ENCODE results near the gene CHRNA4.

The CHRNA4 gene

DNA sequence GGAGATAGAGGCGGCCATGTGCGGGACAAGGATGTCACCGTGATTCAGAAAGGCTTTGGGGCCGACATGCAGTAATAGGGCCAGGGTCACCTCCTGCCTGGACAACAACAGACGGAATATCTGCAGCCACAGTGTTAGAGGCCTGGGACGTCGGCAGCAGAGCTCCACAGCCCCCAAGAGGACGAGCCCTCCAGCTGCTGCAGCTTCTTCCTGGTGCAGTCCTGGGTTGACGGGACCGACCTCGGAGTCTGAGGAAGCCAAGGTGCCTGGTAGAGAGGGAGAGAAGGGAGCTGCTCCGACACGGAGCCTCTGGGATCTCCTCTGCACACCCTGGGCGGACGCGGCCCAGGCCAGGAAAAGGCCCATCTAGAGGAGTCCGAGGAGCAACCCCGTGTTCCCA lies 23.2 kb upstream of the CHRNA4 start:
- Histone ChIP-seq H3K79me1 (ENCODE audit: low read length) (no peaks in the 10 kb centered on the region), H3K4ac (ENCODE audit: low read depth, low read length) (no peak overlapping the region), H2AK5ac (ENCODE audit: low read length) (no peak overlapping the region), H4K91ac (ENCODE audit: low read depth, low read length) (no peak overlapping the region), H3K4me3 (ENCODE audit: low read depth, low read length) (no peak overlapping the region), H3K27ac (ENCODE audit: low read depth, low read length) (no peak overlapping the region), H4K8ac (ENCODE audit: low read depth, low read length) (no peak overlapping the region), H4K12ac (ENCODE audit: low read depth, low read length) (no peak overlapping the region), H3K36me3 (ENCODE audit: control insufficient read depth in 1 of 2, insufficient read depth in 2 of 2, low read length in 2 of 2) (no peaks in the 10 kb centered on the region), H2BK5ac (ENCODE audit: low read depth, low read length, poor library complexity) (no peak overlapping the region), H3K4me1 (ENCODE audit: control insufficient read depth in 1 of 2, insufficient read depth in 2 of 2, low read length in 2 of 2) (no peaks in the 10 kb centered on the region), H3K4me2 (ENCODE audit: low read length) (no peak overlapping the region), H3K79me2 (ENCODE audit: control insufficient read depth, insufficient read depth, low read length, poor library complexity) (no peaks in the 10 kb centered on the region), H3K9ac (ENCODE audit: low read length) (no peak overlapping the region), H3K14ac (ENCODE audit: low read length) (no peak overlapping the region), H2BK120ac (ENCODE audit: insufficient read depth, low read length, poor library complexity) (no peak overlapping the region), H3K27me3 (ENCODE audit: insufficient read depth, low read length) (no peaks in the 10 kb centered on the region), H3K23ac (ENCODE audit: low read length) (no peak overlapping the region), H3K18ac (ENCODE audit: low read length) (no peak overlapping the region), H2BK12ac (ENCODE audit: low read length) (no peak overlapping the region), H3K9me3 (ENCODE audit: insufficient read depth, low read depth, low read length) (peaks cover 21% of the 10 kb centered on the region), H2AFZ (ENCODE audit: insufficient read depth, low read length, poor library complexity) (no peak overlapping the region)
- WGBS (ENCODE audit: extremely low coverage, insufficient coverage, insufficient read length): no CpG with 5 or more reads among the region's 18 CpGs
- no peak for DNase-seq

DNA sequence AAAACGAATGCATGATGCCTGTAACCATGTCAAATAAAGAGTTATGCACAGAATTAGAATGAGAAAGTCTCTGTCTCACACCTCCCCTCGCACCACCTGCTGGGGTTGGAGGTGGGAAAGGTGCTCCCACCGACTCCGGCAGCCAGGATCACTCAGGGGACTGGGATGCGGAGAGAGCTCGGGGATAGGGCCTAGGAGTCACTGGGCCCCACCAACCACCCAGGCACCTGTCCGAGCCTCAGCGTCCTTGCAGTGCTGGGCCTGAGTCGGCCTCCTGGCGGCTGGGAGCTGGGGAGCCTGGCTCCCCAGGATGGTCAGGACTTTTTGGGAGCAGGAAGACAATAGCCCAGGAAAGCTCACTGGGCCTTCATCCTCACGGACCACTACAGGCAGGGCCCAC lies 22.4 kb upstream of the CHRNA4 start:
- H4K91ac ChIP-seq (ENCODE audit: low read depth, low read length): no peak overlapping the region
- no peaks in the 10 kb centered on the region for H3K27me3 ChIP-seq (ENCODE audit: insufficient read depth, low read length)
- no peak for DNase-seq
- H4K12ac ChIP-seq (ENCODE audit: low read depth, low read length): no peak overlapping the region
- H4K8ac ChIP-seq (ENCODE audit: low read depth, low read length): no peak overlapping the region
- H3K79me2 ChIP-seq (ENCODE audit: control insufficient read depth, insufficient read depth, low read length, poor library complexity): no peaks in the 10 kb centered on the region
- H2BK12ac ChIP-seq (ENCODE audit: low read length): no peak overlapping the region
- H3K9ac ChIP-seq (ENCODE audit: low read length): no peak overlapping the region
- H3K4me1 ChIP-seq (ENCODE audit: control insufficient read depth in 1 of 2, insufficient read depth in 2 of 2, low read length in 2 of 2): no peaks in the 10 kb centered on the region
- no peaks in the 10 kb centered on the region for H3K36me3 ChIP-seq (ENCODE audit: control insufficient read depth in 1 of 2, insufficient read depth in 2 of 2, low read length in 2 of 2)
- no CpG with 5 or more reads among the region's 11 CpGs for WGBS (ENCODE audit: extremely low coverage, insufficient coverage, insufficient read length)
- H3K79me1 ChIP-seq (ENCODE audit: low read length): no peaks in the 10 kb centered on the region
- no peak overlapping the region for H3K14ac ChIP-seq (ENCODE audit: low read length)
- no peak overlapping the region for H2AFZ ChIP-seq (ENCODE audit: insufficient read depth, low read length, poor library complexity)
- H3K4me2 ChIP-seq (ENCODE audit: low read length): no peak overlapping the region
- no peak overlapping the region for H3K4ac ChIP-seq (ENCODE audit: low read depth, low read length)
- no peak overlapping the region for H2BK5ac ChIP-seq (ENCODE audit: low read depth, low read length, poor library complexity)
- H3K4me3 ChIP-seq (ENCODE audit: low read depth, low read length): no peak overlapping the region
- H3K23ac ChIP-seq (ENCODE audit: low read length): no peak overlapping the region
- H3K9me3 ChIP-seq (ENCODE audit: insufficient read depth, low read depth, low read length): peaks cover 22% of the 10 kb centered on the region
- no peak overlapping the region for H2BK120ac ChIP-seq (ENCODE audit: insufficient read depth, low read length, poor library complexity)
- no peak overlapping the region for H3K27ac ChIP-seq (ENCODE audit: low read depth, low read length)
- H3K18ac ChIP-seq (ENCODE audit: low read length): no peak overlapping the region
- no peak overlapping the region for H2AK5ac ChIP-seq (ENCODE audit: low read length)

DNA sequence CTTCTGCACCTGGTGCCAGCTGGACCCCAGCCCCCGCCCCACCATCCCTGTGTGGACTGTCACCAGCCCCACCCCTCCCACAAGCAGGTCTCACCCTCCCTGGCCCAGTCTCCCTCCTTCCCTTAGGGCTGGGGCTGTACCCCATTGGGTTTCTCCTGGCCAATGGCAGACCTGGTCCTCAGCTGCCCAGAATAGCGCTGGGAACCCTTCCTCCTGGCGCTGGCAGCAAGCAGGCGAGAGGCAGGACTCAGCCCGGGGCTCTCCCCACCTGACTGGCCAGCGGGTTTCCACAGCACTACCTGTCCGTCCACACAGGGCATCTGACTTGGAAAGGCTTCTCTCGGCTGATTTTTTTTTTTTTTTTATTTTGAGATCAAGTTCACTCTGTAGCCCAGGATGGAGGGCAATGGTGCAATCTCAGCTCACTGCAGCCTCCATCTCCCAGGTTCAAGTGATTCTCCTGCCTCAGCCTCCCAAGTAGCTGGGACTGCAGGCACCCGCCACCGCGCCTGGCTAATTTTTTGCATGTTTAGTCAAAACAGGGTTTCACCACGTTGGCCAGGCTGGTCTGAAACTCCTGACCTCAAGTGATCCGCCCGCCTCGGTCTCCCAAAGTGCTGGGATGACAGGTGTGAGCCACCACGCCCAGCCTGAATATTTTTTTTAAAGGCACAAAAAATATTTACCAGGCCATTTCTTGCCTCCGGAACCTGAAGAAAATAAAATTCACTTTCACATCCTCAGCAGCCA lies 21.6 kb upstream of the CHRNA4 start:
- no peak overlapping the region for H2AFZ ChIP-seq (ENCODE audit: insufficient read depth, low read length, poor library complexity)
- H3K18ac ChIP-seq (ENCODE audit: low read length): no peak overlapping the region
- H3K79me2 ChIP-seq (ENCODE audit: control insufficient read depth, insufficient read depth, low read length, poor library complexity): no peaks in the 10 kb centered on the region
- H2BK5ac ChIP-seq (ENCODE audit: low read depth, low read length, poor library complexity): no peak overlapping the region
- no peak overlapping the region for H3K4ac ChIP-seq (ENCODE audit: low read depth, low read length)
- H2BK120ac ChIP-seq (ENCODE audit: insufficient read depth, low read length, poor library complexity): no peak overlapping the region
- H3K9ac ChIP-seq (ENCODE audit: low read length): no peak overlapping the region
- DNase-seq: no peak
- no peaks in the 10 kb centered on the region for H3K4me1 ChIP-seq (ENCODE audit: control insufficient read depth in 1 of 2, insufficient read depth in 2 of 2, low read length in 2 of 2)
- no peak overlapping the region for H4K12ac ChIP-seq (ENCODE audit: low read depth, low read length)
- H4K8ac ChIP-seq (ENCODE audit: low read depth, low read length): no peak overlapping the region
- no peak overlapping the region for H3K4me2 ChIP-seq (ENCODE audit: low read length)
- H3K79me1 ChIP-seq (ENCODE audit: low read length): no peaks in the 10 kb centered on the region
- peaks cover 20% of the 10 kb centered on the region for H3K9me3 ChIP-seq (ENCODE audit: insufficient read depth, low read depth, low read length)
- no peaks in the 10 kb centered on the region for H3K27me3 ChIP-seq (ENCODE audit: insufficient read depth, low read length)
- no peaks in the 10 kb centered on the region for H3K36me3 ChIP-seq (ENCODE audit: control insufficient read depth in 1 of 2, insufficient read depth in 2 of 2, low read length in 2 of 2)
- H4K91ac ChIP-seq (ENCODE audit: low read depth, low read length): no peak overlapping the region
- H3K4me3 ChIP-seq (ENCODE audit: low read depth, low read length): no peak overlapping the region
- no peak overlapping the region for H3K23ac ChIP-seq (ENCODE audit: low read length)
- no CpG with 5 or more reads among the region's 17 CpGs for WGBS (ENCODE audit: extremely low coverage, insufficient coverage, insufficient read length)
- no peak overlapping the region for H3K27ac ChIP-seq (ENCODE audit: low read depth, low read length)
- no peak overlapping the region for H2AK5ac ChIP-seq (ENCODE audit: low read length)
- H3K14ac ChIP-seq (ENCODE audit: low read length): no peak overlapping the region
- no peak overlapping the region for H2BK12ac ChIP-seq (ENCODE audit: low read length)

DNA sequence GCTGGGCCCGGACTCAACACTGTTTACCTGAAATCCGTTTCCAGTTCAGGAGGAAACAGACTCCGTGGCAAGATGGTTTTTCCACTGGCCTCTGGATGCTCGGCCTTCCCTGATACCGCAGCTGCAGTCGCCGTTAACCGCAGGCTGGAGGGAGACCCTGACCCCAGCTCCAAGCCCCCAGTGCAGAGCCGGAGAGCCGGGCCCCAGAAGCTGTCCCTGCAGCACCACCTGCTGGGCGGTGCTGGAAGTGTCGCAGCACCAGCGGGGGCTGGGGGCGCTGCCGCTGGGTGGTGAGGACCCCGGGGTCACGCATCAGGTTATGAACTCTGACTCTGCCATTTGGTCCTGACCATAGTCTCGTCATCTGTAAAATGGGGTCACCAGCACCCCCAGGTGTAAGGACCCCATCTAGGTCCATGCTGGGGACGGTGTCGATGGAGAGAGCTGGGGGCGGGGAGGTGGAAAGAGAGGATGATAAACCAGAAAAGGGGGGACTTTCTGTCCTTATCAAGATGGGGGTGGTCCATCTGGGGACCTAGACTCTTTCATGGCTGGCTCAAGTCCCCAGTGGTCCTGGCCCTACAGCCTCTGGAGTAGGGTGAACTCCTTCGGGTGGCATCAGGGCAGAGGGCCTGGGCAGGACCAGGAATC lies 20.8 kb upstream of the CHRNA4 start:
- Histone ChIP-seq H2BK5ac (ENCODE audit: low read depth, low read length, poor library complexity) (no peak overlapping the region), H3K4me2 (ENCODE audit: low read length) (no peak overlapping the region), H2AFZ (ENCODE audit: insufficient read depth, low read length, poor library complexity) (no peak overlapping the region), H3K79me1 (ENCODE audit: low read length) (no peaks in the 10 kb centered on the region), H3K14ac (ENCODE audit: low read length) (no peak overlapping the region), H3K9me3 (ENCODE audit: insufficient read depth, low read depth, low read length) (peaks cover 14% of the 10 kb centered on the region), H2BK12ac (ENCODE audit: low read length) (no peak overlapping the region), H2BK120ac (ENCODE audit: insufficient read depth, low read length, poor library complexity) (no peak overlapping the region), H4K8ac (ENCODE audit: low read depth, low read length) (no peak overlapping the region), H4K12ac (ENCODE audit: low read depth, low read length) (no peak overlapping the region), H3K4me1 (ENCODE audit: control insufficient read depth in 1 of 2, insufficient read depth in 2 of 2, low read length in 2 of 2) (no peaks in the 10 kb centered on the region), H3K27me3 (ENCODE audit: insufficient read depth, low read length) (no peaks in the 10 kb centered on the region), H3K27ac (ENCODE audit: low read depth, low read length) (no peak overlapping the region), H2AK5ac (ENCODE audit: low read length) (no peak overlapping the region), H3K36me3 (ENCODE audit: control insufficient read depth in 1 of 2, insufficient read depth in 2 of 2, low read length in 2 of 2) (no peaks in the 10 kb centered on the region), H3K9ac (ENCODE audit: low read length) (no peak overlapping the region), H3K4me3 (ENCODE audit: low read depth, low read length) (no peak overlapping the region), H3K4ac (ENCODE audit: low read depth, low read length) (no peak overlapping the region), H3K23ac (ENCODE audit: low read length) (no peak overlapping the region), H4K91ac (ENCODE audit: low read depth, low read length) (no peak overlapping the region), H3K18ac (ENCODE audit: low read length) (no peak overlapping the region), H3K79me2 (ENCODE audit: control insufficient read depth, insufficient read depth, low read length, poor library complexity) (no peaks in the 10 kb centered on the region)
- WGBS (ENCODE audit: extremely low coverage, insufficient coverage, insufficient read length): no CpG with 5 or more reads among the region's 22 CpGs
- DNase-seq: peak in 1 of 2 donors; percentile 27
